Ishikawa (cell line): ENCODE measurements around the gene LMAN1L.

Source experiments
- CEBPB ChIP-seq: IDR thresholded peaks from 2 replicates; pipeline ENCODE4 v1.6.1; 2012
- CREB1 ChIP-seq: IDR thresholded peaks from 2 replicates; pipeline ENCODE4 v1.6.1; 2012; ENCODE audit warnings: low read depth
- EGR1 ChIP-seq: IDR thresholded peaks from 2 replicates; pipeline ENCODE4 v1.6.1; 2012
- EP300 ChIP-seq: IDR thresholded peaks from 2 replicates; pipeline ENCODE4 v1.6.1; 2012; ENCODE audit warnings: borderline replicate concordance
- FOXM1 ChIP-seq: IDR thresholded peaks from 2 replicates; pipeline ENCODE4 v1.6.1; 2012; ENCODE audit warnings: low read depth, borderline replicate concordance
- NFIC ChIP-seq: IDR thresholded peaks from 2 replicates; pipeline ENCODE4 v1.6.1; 2012
- RAD21 ChIP-seq: IDR thresholded peaks from 2 replicates; pipeline ENCODE4 v1.6.1; 2012; ENCODE audit warnings: low read depth
- TAF1 ChIP-seq: IDR thresholded peaks from 2 replicates; pipeline ENCODE4 v1.6.1; 2012; ENCODE audit warnings: low read depth, mild to moderate bottlenecking
- TCF12 ChIP-seq: IDR thresholded peaks from 2 replicates; pipeline ENCODE4 v1.6.1; 2012; ENCODE audit warnings: low read depth
- TEAD4 ChIP-seq: IDR thresholded peaks from 2 replicates; pipeline ENCODE4 v1.6.1; 2012
- YY1 ChIP-seq: IDR thresholded peaks from 2 replicates; pipeline ENCODE4 v1.6.1; 2012; ENCODE audit warnings: low read depth
- ZBTB7A ChIP-seq: IDR thresholded peaks from 2 replicates; pipeline ENCODE4 v1.6.1; 2012; ENCODE audit warnings: low read depth
- TF ChIP-seq, protein P1 (sequence below): IDR thresholded peaks from 2 replicates; pipeline ENCODE4 v1.6.1; 2012
- TF ChIP-seq, protein P2 (sequence below): IDR thresholded peaks from 2 replicates; pipeline ENCODE4 v1.6.1; 2012; ENCODE audit warnings: low read depth, mild to moderate bottlenecking
- TF ChIP-seq, protein P3 (sequence below): IDR thresholded peaks from 2 replicates; pipeline ENCODE4 v1.6.1; 2012

LMAN1L gene

DNA sequence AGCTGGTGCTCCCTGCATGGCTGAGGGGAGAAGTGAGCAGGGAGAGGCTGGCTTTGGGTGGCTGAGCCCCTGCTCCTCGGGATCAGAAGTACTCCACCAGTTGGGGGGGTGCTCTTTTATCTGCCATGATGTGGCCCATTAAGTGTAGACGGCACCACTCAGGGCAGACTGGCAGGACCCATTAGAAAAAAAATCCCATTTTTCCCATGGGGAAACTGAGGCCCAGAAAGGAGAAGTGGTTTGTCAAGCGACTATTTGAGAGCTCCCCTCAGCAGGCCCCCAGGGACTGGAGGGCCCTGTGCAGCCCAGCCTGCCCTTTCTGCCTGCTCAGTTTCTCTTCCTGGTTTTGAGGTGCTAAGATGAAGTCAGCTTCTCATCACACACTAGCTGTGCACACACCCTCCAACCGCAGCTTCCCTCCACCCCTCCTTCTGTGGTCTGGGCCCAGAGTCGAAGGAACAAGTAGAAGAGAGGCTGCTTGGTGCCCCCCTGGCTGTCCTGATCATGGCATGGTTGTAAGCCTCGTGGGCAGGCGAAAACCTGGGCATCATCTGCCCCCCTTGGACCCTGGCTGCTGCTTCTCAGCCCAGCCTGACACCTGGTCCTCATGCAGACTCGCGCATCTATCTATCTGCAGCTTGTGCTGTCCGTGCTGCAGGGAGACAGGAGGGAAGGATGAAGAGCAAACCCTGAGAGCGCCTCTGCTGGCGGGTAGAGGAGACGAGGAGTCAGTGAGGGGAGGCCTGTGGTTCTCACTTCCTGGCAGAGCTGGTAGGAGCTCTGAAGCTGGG lies 25.2 kb upstream of the LMAN1L start:
- no peak for TF ChIP-seq CEBPB
- TF ChIP-seq EP300: no peak
- TF ChIP-seq ZBTB7A: no peak
- peak; percentile 17; the same call in 1 of the 2 replicates for TF ChIP-seq RAD21
- TF ChIP-seq, protein P1, sequence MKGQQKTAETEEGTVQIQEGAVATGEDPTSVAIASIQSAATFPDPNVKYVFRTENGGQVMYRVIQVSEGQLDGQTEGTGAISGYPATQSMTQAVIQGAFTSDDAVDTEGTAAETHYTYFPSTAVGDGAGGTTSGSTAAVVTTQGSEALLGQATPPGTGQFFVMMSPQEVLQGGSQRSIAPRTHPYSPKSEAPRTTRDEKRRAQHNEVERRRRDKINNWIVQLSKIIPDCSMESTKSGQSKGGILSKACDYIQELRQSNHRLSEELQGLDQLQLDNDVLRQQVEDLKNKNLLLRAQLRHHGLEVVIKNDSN: no peak
- TF ChIP-seq, protein P2, sequence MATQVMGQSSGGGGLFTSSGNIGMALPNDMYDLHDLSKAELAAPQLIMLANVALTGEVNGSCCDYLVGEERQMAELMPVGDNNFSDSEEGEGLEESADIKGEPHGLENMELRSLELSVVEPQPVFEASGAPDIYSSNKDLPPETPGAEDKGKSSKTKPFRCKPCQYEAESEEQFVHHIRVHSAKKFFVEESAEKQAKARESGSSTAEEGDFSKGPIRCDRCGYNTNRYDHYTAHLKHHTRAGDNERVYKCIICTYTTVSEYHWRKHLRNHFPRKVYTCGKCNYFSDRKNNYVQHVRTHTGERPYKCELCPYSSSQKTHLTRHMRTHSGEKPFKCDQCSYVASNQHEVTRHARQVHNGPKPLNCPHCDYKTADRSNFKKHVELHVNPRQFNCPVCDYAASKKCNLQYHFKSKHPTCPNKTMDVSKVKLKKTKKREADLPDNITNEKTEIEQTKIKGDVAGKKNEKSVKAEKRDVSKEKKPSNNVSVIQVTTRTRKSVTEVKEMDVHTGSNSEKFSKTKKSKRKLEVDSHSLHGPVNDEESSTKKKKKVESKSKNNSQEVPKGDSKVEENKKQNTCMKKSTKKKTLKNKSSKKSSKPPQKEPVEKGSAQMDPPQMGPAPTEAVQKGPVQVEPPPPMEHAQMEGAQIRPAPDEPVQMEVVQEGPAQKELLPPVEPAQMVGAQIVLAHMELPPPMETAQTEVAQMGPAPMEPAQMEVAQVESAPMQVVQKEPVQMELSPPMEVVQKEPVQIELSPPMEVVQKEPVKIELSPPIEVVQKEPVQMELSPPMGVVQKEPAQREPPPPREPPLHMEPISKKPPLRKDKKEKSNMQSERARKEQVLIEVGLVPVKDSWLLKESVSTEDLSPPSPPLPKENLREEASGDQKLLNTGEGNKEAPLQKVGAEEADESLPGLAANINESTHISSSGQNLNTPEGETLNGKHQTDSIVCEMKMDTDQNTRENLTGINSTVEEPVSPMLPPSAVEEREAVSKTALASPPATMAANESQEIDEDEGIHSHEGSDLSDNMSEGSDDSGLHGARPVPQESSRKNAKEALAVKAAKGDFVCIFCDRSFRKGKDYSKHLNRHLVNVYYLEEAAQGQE: no peak
- no peak for TF ChIP-seq TEAD4
- TF ChIP-seq, protein P3, sequence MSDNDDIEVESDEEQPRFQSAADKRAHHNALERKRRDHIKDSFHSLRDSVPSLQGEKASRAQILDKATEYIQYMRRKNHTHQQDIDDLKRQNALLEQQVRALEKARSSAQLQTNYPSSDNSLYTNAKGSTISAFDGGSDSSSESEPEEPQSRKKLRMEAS: peak; percentile 26; the same call in 1 of the 2 replicates
- TF ChIP-seq NFIC: no peak
- no peak for TF ChIP-seq TCF12
- TF ChIP-seq EGR1: no peak
- no peak for TF ChIP-seq FOXM1
- no peak for TF ChIP-seq TAF1
- no peak for TF ChIP-seq YY1
- TF ChIP-seq CREB1: no peak

DNA sequence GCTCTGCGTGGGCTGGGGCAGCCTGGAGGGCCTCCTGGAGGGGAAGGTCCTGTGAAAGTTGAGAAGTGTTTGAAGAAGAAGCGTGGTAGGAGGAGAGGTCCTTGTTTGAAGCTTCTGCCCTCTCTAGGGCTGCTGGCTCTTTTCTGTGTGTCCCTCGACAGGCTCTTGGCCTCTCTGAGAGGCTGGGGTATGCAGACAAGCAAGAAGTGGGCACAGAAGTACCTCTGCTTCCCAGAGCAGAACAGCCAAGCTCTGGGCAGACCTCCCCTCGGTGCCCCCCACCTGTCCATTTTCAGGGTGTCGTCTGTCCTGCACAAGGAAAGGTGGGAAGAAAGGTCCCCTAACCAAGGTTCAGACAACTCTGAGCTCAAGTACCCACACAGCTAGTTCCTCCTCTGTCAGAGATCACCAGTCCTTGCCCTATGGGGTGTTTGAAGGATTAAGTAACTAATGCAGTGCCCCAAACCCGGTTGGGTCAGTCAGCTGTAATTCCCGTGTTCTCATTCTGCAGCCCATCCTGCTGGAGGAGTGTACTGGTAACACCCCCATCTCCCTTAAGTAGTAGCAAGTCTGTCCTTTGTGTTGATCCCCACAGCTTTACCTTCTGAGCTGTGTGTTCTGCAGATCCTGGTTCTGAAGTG lies 24.5 kb upstream of the LMAN1L start:
- TF ChIP-seq, protein P3: no peak
- TF ChIP-seq EP300: no peak
- TF ChIP-seq YY1: no peak
- TF ChIP-seq EGR1: no peak
- TF ChIP-seq TEAD4: no peak
- TF ChIP-seq NFIC: no peak
- no peak for TF ChIP-seq TCF12
- no peak for TF ChIP-seq TAF1
- no peak for TF ChIP-seq CEBPB

DNA sequence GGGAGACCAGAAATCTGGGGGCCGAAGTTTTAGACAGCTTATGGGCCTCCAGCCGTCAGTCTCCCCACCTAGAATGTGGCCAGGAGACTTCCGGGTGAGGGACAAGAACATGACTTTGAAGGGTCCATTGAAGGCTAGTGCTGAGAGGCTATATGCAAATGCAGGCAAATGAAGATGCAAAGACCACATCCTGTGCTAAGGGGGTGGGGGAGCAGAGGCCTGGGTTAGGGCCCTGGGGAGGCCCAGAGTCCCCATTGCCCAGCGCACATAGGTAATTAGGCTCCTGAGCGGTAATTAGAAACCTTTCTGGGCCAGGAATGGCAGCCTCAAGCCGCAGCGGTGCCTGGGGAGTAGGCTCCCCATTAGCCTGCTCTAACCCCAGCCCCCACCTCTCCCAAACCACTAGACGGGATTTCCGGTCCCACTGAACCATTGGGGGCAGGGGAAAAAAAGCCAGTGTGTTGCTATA lies 23.9 kb upstream of the LMAN1L start:
- TF ChIP-seq, protein P3: no peak
- TF ChIP-seq RAD21 (no peak), TCF12 (no peak), TAF1 (no peak), TEAD4 (no peak), CREB1 (no peak), ZBTB7A (no peak), CEBPB (no peak)
- TF ChIP-seq, protein P2: no peak
- TF ChIP-seq, protein P1: no peak

DNA sequence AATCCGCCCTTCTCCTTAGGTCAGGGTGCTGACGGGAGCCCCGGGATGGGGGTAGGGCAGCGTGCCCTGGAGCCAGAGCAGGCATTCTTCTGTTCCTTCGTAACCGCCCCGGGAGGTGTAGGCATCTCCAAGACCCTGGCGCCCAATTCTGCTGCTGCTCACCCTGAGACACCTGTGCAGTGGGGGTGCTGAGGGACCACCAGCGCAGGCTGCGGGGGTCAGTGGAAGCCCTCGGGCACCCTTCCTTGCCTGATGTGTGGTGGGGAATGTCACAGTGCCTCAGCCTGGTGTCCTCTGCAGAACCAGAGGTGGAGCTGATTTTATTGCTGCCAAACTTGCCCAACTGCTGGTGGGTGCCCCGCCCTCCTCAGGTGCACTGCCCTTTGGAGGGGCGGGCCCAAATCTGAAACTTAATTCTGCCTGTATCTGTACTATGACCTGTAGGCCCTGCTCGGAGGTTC lies 23.4 kb upstream of the LMAN1L start:
- 0 out of 2 replicates have a peak, but pooled peaks have one; percentile 46 for TF ChIP-seq ZBTB7A
- TF ChIP-seq TAF1: no peak
- TF ChIP-seq EP300: no peak
- TF ChIP-seq CEBPB: peak; percentile 62; the same call in 1 of the 2 replicates
- TF ChIP-seq TCF12: peak; percentile 42

DNA sequence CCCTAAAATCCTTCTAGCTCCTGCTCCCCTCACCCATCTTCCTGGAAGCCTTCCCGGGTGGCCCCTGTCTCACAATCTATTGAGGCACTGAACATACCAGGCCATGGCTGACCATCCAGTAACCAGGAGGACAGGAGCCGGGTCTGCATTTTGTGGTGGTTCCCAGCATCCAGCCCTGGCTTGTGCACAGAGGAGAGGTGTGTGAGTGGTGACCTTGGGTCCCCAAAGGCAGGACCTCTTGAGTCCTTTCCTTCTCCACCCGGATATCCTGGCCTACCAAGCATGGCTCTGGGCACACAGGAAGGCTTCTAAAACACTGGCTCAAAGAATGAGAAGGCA lies 22.9 kb upstream of the LMAN1L start:
- TF ChIP-seq YY1 (no peak), FOXM1 (no peak), TAF1 (no peak), EGR1 (no peak), CREB1 (no peak), NFIC (no peak), TEAD4 (no peak), RAD21 (no peak), ZBTB7A (no peak), TCF12 (no peak)
- TF ChIP-seq, protein P2: no peak
